Esophagus muscularis mucosa (tissue), 4 donors: ENCODE data around the gene PIM3.

Source experiments
- CTCF ChIP-seq, 3 experiments: fragments of 200-600 bp in 2 of 3; fragments of 450-650 bp in 1 of 3; sonication (generic) in 2 of 3; IDR thresholded peaks; one replicate each; pipeline ENCODE4 v1.5.1; 2017 to 2019; ENCODE audit warnings: antibody characterized with exemption in 3 of 3, mild to moderate bottlenecking in 2 of 3, moderate library complexity in 1 of 3
- EP300 ChIP-seq: sonication (generic); formaldehyde crosslinking; IDR thresholded peaks from one replicate; pipeline ENCODE4 v1.6.1; 2017; ENCODE audit warnings: antibody characterized with exemption
- POLR2A ChIP-seq: fragments of 450-650 bp; IDR thresholded peaks from one replicate; pipeline ENCODE4 v1.6.1; 2017; ENCODE audit warnings: antibody characterized with exemption, moderate library complexity, mild to moderate bottlenecking, low read depth
- POLR2AphosphoS5 ChIP-seq, 2 donors: sonication (generic); formaldehyde crosslinking; IDR thresholded peaks; one replicate each; pipeline ENCODE4 v1.6.1; 2017; ENCODE audit warnings: antibody characterized with exemption in 2 of 2

- TF ChIP-seq POLR2A = no peak
- no peak for TF ChIP-seq CTCF (IDR thresholded peaks at IDR 0.05)
- TF ChIP-seq POLR2AphosphoS5 (IDR thresholded peaks at IDR 0.05) = no peak
- TF ChIP-seq EP300 = no peak
Observed at GRCh38 chr22:49954991-49955580, 5.5 kb upstream of the PIM3 start.
